ENCODE results near the gene RBM6. TPM values are rescaled to one million over a fixed set of nuclear protein-coding genes. Genes with fewer than 3 reads are reported as not detected.

RBM6 gene
- total RNA-seq, 1 experiment from 2014 or later: 58.3 TPM

DNA sequence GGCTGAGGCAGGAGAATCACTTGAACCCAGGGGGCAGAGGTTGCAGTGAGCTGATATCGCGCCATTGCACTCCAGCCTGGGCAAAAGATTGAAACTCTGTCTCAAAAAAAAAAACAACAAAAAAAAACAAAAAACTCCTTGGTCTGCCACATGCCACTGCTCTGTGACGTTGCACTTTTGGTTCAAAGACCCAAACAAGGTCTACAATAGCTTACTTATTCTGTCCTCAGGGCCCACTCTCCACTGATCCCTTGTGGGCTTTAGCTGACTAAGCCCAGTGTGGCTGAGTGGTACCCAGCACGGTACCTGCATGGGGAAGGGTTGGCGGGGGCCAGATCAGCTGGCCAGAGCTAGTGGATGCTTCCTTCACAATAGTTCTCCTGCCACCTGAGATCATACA is 12.2 kb upstream of the RBM6 start:
- no peak for DNase-seq (ENCODE audit: low read depth, low spot score)
- intact Hi-C loops (cut with micrococcal nuclease): no loop called here
- Histone ChIP-seq H3K27me3 (ENCODE audit: insufficient read depth, low read length) (no peaks in the 10 kb centered on the region), H3K9ac (ENCODE audit: low read length) (no peak overlapping the region), H3K79me2 (ENCODE audit: insufficient read depth, low read length) (no peaks in the 10 kb centered on the region), H3K9me3 (ENCODE audit: control insufficient read depth in 1 of 2, insufficient read depth in 1 of 2, low read depth in 1 of 2, low read length in 2 of 2) (no peaks in the 10 kb centered on the region), H2AFZ (ENCODE audit: low read depth, low read length, poor library complexity, severe bottlenecking) (no peak overlapping the region), H3K36me3 (ENCODE audit: control insufficient read depth in 1 of 2, insufficient read depth in 2 of 2, low read length in 2 of 2) (no peaks in the 10 kb centered on the region), H3K4me3 (replicated peaks in 1 of 2; ENCODE audit: low read depth in 1 of 2, low read length in 2 of 2) (no peak overlapping the region), H3K4me1 (ENCODE audit: control insufficient read depth in 1 of 2, insufficient read depth in 2 of 2, low read length in 2 of 2) (peaks cover 26 to 49% of the 10 kb centered on the region in 2 experiments), H3K9me2 (ENCODE audit: insufficient read depth) (no peaks in the 10 kb centered on the region), H4K20me1 (ENCODE audit: insufficient read depth) (no peaks in the 10 kb centered on the region), H3K27ac (ENCODE audit: low read depth, low read length) (no peak overlapping the region), H3K4me2 (ENCODE audit: low read length) (peak overlapping the region; percentile 82; the same call in 1 of the 2 replicates)
- ChIA-PET POLR2A (interaction anchor here (0.8 to 4.4 kb wide), 2 partner anchors 12 to 27 kb away, joined by 6 to 38 read pairs; partner anchors contain the start of gene RBM6), RAD21 (ENCODE audit: low non-redundant PET in 1 of 2, low total read pairs in 2 of 2, uncharacterized antibody in 2 of 2, unreplicated experiment in 2 of 2) (no interaction called here), CTCF (no interaction called here)
- no peak for TF ChIP-seq EZH2phosphoT487 (IDR thresholded peaks at IDR 0.05; ENCODE audit: borderline replicate concordance)
- BruUV-seq (replicated peaks): no TSS peak
- no peak for ATAC-seq

GRCh38 chr3:49928481-49929017 is 11.4 kb upstream of the RBM6 start:
- Histone ChIP-seq H4K20me1 (ENCODE audit: insufficient read depth) (no peaks in the 10 kb centered on the region), H3K4me1 (ENCODE audit: control insufficient read depth in 1 of 2, insufficient read depth in 2 of 2, low read length in 2 of 2) (peaks cover 26 to 49% of the 10 kb centered on the region in 2 experiments), H3K36me3 (ENCODE audit: control insufficient read depth in 1 of 2, insufficient read depth in 2 of 2, low read length in 2 of 2) (no peaks in the 10 kb centered on the region), H3K9ac (ENCODE audit: low read length) (peak overlapping the region; percentile 64; the same call in 1 of the 2 replicates), H3K79me2 (ENCODE audit: insufficient read depth, low read length) (no peaks in the 10 kb centered on the region), H3K9me2 (ENCODE audit: insufficient read depth) (no peaks in the 10 kb centered on the region), H3K27ac (ENCODE audit: low read depth, low read length) (peak overlapping the region; percentile 14; the same call in 1 of the 2 replicates), H3K9me3 (ENCODE audit: control insufficient read depth in 1 of 2, insufficient read depth in 1 of 2, low read depth in 1 of 2, low read length in 2 of 2) (no peaks in the 10 kb centered on the region), H3K4me2 (ENCODE audit: low read length) (peak overlapping the region; percentile 82), H3K27me3 (ENCODE audit: insufficient read depth, low read length) (no peaks in the 10 kb centered on the region), H2AFZ (ENCODE audit: low read depth, low read length, poor library complexity, severe bottlenecking) (no peak overlapping the region), H3K4me3 (replicated peaks in 1 of 2; ENCODE audit: low read depth in 1 of 2, low read length in 2 of 2) (peak overlapping the region; percentile 23 to 68)
- BruUV-seq (replicated peaks): no TSS peak
- ChIA-PET CTCF (interaction anchor here (0.7 to 1.9 kb wide), 4 partner anchors 12 to 126 kb away, joined by 3 to 15 read pairs (median 5); partner anchors contain the start of genes INKA1 and RBM6), RAD21 (ENCODE audit: low non-redundant PET in 1 of 2, low total read pairs in 2 of 2, uncharacterized antibody in 2 of 2, unreplicated experiment in 2 of 2) (no interaction called here), POLR2A (interaction anchor here (1.0 to 4.4 kb wide), 3 partner anchors 8 to 28 kb away, joined by 4 to 38 read pairs (median 7); partner anchors contain the start of gene RBM6)
- no peak for TF ChIP-seq CBX3 (IDR thresholded peaks at IDR 0.05; ENCODE audit: low read depth)
- TF ChIP-seq EZH2 (IDR thresholded peaks at IDR 0.05): no peak
- TF ChIP-seq RAD21 (IDR thresholded peaks at IDR 0.05; ENCODE audit: low read depth): no peak
- TF ChIP-seq EZH2phosphoT487 (IDR thresholded peaks at IDR 0.05; ENCODE audit: borderline replicate concordance): no peak
- no peak for TF ChIP-seq REST (IDR thresholded peaks at IDR 0.05; ENCODE audit: low read depth)
- no peak for DNase-seq (ENCODE audit: low read depth, low spot score)
- intact Hi-C loops (cut with micrococcal nuclease): no loop called here
- ATAC-seq: no peak
